HG02588 (cell line): Measurements from ENCODE around the gene RIMKLB.
A peak's percentile ranks its signal among the peaks of the same experiment; 100 is the strongest.
"Not testable (repeated sequence)": the region's sequence is repeated elsewhere in the genome, so short reads cannot be mapped to it uniquely, and the experiment has no call there.

Source experiments
- ATAC-seq: cut with Tn5 transposase; IDR thresholded peaks from one replicate; pipeline ENCODE4 v1.9.1; 2021; ENCODE audit warnings: mild to moderate bottlenecking, moderate library complexity; ENCODE audit not compliant: unreplicated experiment

The RIMKLB gene

DNA sequence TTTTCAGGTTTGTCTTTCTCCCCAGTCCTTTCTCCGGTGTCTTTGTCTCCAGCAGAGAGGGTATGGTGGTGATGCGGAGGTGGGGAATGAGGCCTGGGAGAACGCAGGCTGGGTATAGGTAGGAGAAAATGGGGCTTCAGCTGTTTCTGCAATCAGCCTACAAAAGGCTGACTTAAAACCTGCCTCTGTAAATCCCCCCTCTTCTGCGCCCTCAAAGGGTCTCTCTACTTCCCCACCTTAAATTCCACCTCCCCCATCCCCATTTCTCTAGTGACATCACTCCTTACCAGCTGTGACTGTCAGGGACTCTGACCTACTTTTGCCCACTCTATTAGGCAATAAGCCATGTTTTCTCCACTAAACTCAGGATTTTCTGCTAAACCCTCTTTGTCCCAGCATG, 8.1 kb upstream of the RIMKLB start:
- no peak for ATAC-seq

DNA sequence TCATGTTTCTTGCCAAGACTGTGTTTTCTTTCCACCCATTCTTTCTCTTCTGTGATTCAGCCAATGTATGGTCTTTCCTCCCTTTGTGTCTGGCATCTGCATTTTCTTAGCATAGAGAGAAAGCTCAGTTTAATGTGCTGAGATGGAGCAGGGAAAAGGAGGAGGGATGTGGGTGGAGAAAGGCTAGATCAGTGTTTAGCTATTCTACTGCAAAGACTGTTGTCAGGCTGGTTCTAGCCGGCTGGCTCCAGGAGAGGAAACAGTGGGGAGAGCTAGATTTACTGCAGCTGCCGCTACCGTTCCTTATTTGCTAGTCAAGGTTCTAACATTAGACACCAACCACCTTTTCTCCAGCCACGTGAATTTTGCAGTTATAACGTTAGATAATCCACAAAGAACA, 5.2 kb upstream of the RIMKLB start:
- no peak for ATAC-seq

DNA sequence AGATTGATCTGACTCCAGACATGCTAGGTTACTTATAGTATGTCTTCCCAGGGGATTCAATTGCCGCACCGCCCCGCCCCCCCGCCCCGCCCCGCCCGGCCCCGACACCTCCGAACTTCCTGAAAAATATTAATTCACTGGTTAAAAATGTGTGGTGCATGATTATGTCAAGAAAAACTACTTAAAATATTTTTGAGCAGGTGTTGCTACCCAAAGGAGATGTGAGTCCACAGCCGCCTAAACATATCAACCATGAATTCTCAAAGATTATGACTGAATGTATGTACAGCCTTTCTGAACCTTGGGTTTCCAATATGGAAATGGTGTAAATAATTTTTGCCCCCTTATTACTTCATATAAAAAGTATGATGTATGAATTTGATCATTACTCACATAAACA, 2.7 kb upstream of the RIMKLB start:
- no peak for ATAC-seq

DNA sequence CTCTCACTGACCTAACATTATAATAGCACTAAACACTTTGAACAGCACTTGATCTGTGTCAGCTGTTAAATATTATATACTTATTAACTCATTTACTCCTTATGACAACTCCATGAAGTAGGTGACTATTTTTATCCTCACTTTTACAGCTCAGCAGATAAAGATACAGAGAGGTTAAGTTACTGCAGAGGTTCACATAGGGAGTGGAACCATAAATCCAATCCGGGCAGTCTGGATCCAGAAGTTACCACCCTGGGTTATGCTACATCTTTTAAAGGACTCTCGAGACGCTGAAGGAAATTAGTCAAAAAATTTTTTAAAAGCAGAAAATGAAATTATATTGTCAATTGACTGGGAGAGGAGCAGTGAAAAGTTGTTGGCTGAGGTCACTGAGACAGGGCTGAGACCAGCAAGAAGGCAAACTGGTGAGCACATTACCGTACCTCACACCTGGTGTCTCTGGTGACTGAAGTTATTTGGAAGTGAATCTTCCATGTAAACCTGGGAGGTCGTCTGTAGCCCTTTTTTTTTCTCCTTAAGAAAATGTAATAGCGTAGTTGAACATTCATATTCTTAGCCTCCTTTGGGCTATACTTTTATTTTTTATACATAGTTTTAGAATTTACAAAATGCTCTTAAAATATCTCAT, 1.2 kb upstream of the RIMKLB start:
- ATAC-seq = no peak

DNA sequence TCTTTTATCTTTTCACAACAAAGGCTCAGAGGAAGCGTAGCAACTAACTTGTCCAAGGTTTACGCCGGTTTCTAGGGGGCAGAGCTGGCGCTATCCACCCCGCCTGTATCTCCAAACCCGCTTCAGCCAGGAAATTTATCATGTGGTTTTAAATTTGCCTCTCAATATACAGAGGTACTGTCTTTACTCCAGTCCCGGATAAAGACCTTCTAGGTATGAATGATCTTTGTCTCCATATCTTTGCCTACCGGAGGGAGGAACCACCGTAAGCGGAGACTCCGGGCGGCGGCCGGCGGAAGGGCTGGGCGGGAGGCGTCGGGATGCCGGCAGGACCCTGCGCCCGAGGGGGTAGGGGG, 693 bp upstream of the RIMKLB start:
- ATAC-seq = no peak

DNA sequence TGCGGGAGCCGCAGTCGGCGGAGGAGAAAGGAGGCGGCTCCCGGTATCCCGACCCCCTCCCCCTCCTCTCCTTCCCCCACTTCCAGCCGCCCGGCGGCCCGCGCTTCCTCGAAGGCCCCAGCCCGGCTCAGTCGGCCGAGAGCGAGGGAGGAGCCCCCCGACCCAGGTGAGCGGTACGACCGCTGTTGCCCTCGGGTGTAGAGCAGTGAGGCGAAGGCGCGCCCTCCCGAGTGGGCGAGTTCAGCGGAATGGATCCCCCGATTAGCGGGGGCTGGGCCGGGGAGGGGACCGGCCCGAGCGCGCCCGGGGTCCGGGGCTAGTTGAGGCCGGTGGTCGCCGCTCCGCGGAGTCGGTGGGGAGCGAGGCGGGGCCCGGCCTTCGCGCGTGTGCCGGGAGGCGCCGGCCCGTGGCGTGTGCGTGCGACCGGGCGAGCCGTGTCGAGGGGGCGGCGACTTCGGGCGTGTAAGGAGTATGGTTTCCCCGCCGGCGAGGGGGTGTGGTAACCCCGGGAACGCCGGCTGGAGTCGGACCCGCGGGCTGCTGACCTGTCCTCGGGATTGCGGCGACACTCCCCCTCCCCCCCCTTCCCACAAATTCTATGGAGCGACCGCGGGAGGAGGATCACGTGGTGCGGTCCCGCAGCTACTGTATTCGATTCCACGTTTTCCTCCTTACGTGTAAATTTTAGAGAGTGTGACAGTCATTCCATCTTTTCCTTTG, 501 bp downstream of the RIMKLB start:
- ATAC-seq = peak; percentile 53

DNA sequence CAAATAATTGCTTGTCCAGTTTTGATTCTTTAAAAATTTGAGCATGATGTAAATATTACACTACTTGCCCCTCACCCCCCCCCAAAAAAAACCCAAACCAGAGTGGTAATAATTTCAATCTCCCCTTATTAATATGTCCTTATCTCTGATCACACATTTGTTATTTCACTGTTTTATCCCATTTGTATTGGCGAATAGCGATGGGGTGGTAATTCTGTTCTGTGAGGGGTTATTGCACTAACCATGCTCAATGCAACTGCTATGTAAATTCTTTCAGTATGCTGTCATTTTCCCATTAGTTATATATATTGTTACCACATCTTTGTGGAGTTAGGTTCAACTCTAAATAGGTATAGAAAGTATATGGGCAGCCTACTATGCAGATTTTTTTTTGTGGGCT, 1.1 kb downstream of the RIMKLB start:
- ATAC-seq = no peak

DNA sequence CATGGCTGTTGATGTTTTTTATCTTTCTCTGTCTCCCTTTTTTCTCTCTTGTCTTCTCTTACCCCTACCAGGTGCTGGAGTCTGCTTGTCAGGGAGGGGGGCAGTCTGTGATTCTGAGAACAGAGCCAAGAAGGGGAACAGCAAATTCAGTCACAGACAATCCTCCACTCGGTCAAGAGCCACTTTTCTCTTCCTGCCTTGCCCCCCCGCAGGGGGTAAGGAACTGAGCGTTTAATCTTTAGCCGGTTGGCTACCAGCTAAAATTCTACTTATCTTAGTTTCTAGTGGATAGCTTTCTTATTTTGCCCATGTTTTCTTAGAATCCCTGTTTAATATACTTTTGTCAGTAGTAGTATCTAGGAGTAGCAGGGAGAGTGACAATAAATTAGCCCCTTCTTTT, 1.9 kb downstream of the RIMKLB start:
- no peak for ATAC-seq

DNA sequence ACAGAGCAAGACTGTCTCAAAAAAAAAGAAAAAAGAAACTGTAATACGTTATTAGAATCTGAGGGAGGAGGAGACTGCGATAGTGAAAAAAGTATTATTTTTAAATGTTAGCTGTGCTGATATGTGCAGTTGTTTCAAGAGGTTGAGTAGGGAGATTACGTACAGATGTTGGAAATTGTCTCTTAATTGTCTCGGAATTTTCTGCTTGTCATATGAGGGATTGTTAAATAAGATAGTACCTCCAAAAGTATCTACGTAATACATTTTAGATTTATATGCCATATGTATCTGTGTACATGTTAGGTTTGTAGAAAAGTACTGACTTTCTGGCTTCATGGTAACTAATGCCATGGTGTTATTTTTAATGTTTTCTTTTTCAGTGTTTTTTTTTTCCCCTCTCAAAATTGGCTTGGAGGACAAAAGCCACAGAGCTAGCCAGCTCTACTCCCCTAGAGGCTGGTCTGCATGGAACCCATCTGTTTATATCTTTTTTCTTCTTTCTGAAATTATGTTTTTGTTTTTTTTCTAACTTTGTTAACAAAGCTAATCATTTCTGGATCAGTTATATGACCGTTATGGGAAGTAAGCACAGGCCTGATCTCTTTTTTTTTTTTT, 3.4 kb downstream of the RIMKLB start:
- ATAC-seq = no peak

DNA sequence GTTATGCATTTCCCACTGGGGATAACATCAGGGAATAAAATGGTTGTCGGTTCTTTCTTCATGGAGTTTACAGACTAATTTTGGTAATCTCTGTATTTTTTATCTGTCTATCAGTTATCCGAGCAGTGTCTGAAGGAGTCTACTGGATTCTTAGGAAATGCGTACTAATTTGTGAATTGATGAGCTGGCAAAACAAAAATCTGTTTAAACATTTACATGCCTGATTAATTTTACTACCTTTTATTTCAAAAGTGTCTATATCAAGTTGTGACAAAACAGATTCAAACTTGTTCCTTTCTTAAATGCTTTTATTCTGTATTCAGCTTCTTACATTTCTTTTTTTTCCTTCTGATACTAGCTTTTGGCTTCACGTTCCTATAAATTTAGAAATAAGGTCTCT, 4.4 kb downstream of the RIMKLB start:
- ATAC-seq = no peak

DNA sequence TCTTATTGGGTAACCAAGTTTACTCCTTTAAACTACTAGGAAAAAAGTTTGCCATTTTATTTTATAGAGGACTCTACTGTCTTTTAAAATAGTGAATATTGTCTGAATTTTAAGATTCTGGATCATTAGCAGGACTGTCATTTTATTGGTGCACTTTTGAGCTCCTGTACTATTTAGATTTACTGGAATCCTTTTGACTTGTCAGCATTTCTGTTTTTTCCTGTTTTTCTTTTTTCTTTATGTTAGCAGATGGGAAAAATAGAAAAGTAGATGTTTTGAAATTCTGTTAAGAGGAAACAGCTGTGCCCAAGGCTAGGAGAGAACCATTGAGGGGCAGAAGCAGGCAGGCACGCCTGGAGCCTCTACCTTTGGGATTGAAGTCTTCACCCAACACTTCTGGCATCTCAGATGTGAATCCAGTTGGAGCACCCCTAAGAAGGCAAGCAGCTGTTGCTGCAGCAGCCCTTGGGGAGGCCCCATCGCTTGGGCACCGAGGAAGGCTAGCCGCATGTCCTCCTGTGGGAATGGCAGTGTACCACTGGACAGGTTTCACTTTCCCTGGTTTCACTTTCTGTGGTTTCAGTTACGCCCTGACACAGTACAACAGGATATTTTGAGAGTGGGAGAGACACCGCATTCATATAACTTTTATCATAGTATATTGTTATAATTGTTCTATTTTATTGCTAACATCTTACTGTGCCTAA, 11.5 kb downstream of the RIMKLB start:
- ATAC-seq = no peak

DNA sequence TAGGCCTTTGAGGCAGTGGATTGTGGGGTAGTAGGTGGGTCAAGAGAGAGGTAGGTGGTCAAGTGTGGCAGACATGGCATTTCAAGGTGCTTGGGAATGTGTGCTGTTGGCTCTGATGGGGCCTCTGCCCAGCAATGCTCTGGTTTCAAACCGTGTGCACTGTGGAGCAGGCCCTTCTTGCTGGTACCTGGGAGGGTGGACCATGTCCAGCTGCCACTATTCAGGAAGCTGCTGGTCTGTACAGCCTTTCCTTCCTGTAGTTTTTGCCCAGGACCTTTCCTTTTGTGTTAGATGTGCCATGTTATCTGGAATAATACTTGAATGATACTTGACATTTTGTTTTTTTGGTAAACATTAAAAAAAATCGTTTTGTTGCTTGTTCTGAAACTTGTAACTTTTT, 14.8 kb downstream of the RIMKLB start:
- ATAC-seq = no peak

DNA sequence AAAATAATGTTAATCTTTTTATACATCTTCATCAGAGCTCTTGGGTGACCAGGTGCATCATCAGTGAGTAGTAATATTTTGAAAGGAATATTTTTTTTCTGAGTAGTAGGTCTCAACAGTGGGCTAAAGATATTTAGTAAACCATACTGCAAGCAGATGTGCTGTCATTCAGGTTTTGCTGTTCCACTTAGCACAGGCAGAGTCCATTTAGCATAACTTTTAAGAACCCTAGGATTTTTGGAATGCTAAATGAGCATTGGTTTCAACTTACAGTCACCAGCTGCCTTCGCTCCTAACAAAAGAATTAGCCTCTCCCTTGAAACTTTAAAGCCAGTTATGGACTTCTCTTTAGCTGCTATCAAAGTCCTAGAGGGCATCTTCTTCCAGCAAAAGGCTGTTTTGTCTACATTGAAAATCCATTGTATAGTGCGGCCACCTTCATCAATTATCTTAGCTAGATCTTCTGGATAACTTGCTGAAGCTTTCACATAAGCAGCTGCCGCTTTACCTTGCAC, 24.6 kb downstream of the RIMKLB start:
- no peak for ATAC-seq

DNA sequence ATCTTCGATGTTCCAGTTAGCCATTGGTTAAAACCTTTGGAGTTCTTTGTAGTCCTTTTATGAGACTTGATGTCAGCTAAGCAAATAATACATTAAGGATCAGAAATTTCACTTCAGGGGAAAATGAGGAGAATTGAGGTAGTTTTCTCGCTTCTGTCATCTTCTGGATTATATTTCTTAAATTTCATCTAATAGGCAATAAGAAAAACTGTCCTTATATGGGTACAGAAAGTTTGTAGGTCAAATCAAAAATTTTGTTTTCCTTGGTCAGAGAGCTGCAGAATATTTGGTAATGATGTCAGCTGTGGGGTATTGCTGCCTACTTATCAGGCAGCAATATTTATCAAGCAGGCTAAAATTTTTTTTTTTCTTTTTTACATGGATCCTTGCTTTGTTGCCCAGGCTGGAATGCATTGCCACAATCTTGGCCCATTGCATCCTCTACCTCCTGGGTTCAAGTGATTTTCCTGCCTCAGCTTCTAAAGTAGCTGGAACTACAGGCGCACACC, 37.1 kb downstream of the RIMKLB start:
- no peak for ATAC-seq

DNA sequence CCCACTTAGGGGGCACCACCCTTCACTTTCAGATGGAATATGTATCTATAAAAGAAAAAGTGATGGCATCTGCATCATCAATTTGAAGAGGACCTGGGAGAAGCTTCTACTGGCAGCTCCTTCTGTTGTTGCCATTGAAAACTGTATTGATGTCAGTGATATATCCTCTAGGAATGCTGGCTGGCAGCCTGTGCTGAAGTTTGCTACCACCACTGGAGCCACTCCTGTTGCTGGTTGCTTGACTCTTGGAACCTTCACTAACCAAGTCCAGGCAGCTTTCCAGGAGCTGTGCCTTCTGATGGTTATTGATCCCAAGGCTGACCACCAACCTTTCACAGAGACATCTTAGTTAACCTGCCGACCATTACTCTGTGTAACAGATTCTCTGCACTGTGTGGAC, 44.7 kb downstream of the RIMKLB start:
- ATAC-seq = no peak

DNA sequence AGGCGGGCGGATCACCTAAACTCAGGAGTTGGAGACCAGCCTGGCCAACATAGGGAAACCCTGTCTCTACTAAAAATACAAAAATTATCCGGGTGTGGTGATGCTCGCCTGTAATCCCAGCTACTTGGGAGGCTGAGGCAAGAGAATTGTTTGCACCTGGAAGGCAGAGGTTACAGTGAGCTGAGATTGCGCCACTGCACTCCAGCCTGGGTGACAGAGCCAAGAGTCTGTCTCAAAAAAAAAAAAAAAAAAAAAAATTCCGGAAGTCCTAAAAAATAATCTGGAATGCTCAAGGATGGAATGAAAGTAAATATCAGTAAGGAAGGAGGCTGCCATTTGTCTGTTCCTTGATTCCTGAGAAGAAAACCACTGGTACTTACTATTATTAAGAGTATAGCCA, 45.3 kb downstream of the RIMKLB start:
- not testable (repeated sequence) for ATAC-seq

DNA sequence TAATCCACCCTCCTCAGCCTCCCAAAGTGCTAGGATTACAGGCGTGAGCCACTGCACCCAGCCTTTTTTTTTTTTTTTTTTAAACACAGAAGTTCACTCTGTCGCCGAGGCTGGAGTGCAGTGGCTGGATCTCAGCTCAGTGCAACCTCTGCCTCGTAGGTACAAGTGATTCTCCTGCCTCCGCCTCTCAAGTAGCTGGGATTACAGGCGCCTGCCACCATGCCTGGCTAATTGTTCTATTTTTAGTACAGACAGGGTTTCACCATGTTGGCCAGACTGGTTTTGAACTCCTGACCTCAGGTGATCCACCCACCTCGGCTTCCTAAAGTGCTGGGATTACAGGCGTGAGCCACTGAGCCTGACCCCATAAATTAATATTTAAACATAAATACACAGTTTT, 47.8 kb downstream of the RIMKLB start:
- ATAC-seq = not testable (repeated sequence)

DNA sequence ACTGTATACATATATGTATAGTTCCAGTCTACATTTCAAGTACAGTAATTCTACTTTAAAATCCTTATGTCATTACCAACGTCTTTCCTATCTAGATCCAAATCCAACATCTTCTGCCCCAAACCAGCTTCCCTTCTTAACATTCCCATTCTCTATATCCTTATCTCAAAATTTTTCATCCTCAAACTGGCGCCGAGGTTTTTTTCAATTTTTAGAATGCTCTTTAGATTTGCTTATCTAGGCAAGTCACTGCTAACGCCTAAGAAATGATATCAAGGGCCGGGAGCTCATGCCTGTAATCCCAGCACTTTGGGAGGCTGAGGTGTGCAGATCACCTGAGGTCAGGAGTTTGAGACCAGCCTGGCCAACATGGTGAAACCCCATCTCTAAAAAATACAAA, 48.3 kb downstream of the RIMKLB start:
- no peak for ATAC-seq

DNA sequence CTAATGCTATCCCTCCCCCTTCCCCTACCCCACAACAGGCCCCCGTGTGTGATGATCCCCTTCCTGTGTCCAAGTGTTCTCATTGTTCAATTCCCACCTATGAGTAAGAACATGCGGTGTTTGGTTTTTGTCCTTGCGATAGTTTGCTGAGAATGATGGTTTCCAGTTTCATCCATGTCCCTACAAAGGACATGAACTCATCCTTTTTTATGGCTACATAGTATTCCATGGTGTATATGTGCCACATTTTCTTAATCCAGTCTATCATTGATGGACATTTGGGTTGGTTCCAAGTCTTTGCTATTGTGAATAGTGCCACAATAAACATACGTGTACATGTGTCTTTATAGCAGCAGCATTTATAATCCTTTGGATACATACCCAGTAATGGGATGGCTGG, 62.3 kb downstream of the RIMKLB start:
- not testable (repeated sequence) for ATAC-seq

DNA sequence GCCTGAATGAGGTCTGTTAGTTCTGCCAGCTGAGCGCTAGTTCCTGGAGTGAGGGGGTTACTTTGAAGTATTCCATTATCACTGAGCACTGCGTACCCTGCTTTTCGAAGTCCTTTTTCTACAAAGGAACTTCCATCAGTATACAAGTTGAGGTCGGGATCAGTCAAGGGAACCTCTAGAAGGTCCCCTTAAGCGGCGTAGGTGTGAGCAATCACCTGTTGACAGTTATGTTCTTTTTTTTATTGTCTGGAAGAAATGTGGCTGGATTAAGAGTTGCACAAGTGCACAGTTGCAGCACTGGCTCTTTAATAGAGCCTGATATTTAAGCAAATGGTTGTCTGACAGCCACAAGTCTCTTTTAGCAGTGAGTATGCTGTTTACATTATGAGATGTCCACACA, 64.9 kb downstream of the RIMKLB start:
- not testable (repeated sequence) for ATAC-seq

DNA sequence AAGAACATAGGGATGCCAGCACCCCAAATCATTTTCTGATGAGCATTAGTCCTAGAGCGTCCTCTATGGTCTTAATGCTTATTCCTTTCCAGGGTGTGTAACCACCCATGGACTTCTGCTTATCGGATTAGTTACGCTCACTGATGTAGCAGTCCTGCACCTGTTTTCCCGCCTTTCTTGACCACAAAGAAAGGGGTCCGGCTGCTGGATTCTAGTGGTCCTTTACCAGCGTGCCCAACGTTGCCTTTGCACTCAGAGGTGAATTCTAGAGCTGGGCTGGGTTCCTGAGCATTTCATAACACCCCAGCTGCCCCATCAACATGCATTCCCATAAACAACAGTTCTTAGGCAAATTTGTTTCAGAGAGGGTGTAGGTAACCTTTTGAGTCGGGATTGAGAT, 68.3 kb downstream of the RIMKLB start:
- not testable (repeated sequence) for ATAC-seq
